Caco-2 (cell line): ENCODE results near the gene RBP2. TPM values are rescaled to one million over a fixed set of nuclear protein-coding genes. Genes with fewer than 3 reads are reported as not detected.
"Not testable (repeated sequence)": the region's sequence is repeated elsewhere in the genome, so short reads cannot be mapped to it uniquely, and the experiment has no call there.

ENCODE experiments used
- BruUV-seq: library from RNA; stranded (reverse); fragments of 400-500 nt; replicated peaks from 2 replicates; lab custom pipeline; 2021; lab: Mats Ljungman, UMichigan
- CTCF ChIA-PET: fragments of 300-600 bp; sonication (Branson Sonifier 250); formaldehyde crosslinking; loops from one replicate; lab custom pipeline; 2022; ENCODE audit warnings: antibody characterized with exemption; lab: Charles Lee
- POLR2A ChIA-PET: fragments of 300-600 bp; sonication (Branson Sonifier 250); formaldehyde crosslinking; loops from one replicate; lab custom pipeline; 2022; ENCODE audit warnings: antibody characterized with exemption; lab: Charles Lee
- DNase-seq, 2 experiments: peaks; one replicate each; pipeline versions ENCODE4 v3.0.0 to v3.0.0-alpha.2; 2020 to 2022
- H3K27me3 ChIP-seq: replicated peaks from 2 replicates; pipeline ENCODE4 v1.6.0; 2011; ENCODE audit warnings: low read length; ENCODE audit not compliant: control insufficient read depth, insufficient read depth
- H3K36me3 ChIP-seq: 2 replicates; pipeline ENCODE4 v1.5.1; 2011; ENCODE audit warnings: low read length; ENCODE audit not compliant: control insufficient read depth, insufficient read depth
- H3K4me1 ChIP-seq: fragments of 250-450 bp; sonication (Bioruptor Pico); 2 replicates; pipeline ENCODE4 v1.5.1; 2020; ENCODE audit warnings: mild to moderate bottlenecking
- H3K4me3 ChIP-seq: 2 replicates; pipeline ENCODE4 v1.5.1; 2011; ENCODE audit warnings: low read depth, mild to moderate bottlenecking, control low read depth, low read length
- H3K9me3 ChIP-seq: fragments of 250-450 bp; sonication (Bioruptor Pico); 2 replicates; pipeline ENCODE4 v1.5.1; 2020; ENCODE audit warnings: mild to moderate bottlenecking, moderate library complexity
- H3K27ac Mint-ChIP-seq: one replicate; pipeline ENCODE4 v1.8.0; 2022; ENCODE audit warnings: mixed read lengths; ENCODE audit not compliant: unreplicated experiment
- H3K27me3 Mint-ChIP-seq: one replicate; pipeline ENCODE4 v1.8.0; 2022; ENCODE audit warnings: mixed read lengths; ENCODE audit not compliant: insufficient read depth, unreplicated experiment
- H3K36me3 Mint-ChIP-seq: one replicate; pipeline ENCODE4 v1.8.0; 2022; ENCODE audit warnings: mild to moderate bottlenecking, mixed read lengths; ENCODE audit not compliant: insufficient read depth, unreplicated experiment
- H3K4me1 Mint-ChIP-seq: one replicate; pipeline ENCODE4 v1.8.0; 2022; ENCODE audit warnings: low read depth, mixed read lengths; ENCODE audit not compliant: unreplicated experiment
- H3K4me3 Mint-ChIP-seq: one replicate; pipeline ENCODE4 v1.8.0; 2022; ENCODE audit warnings: mild to moderate bottlenecking, moderate library complexity, mixed read lengths; ENCODE audit not compliant: unreplicated experiment
- H3K9me3 Mint-ChIP-seq: one replicate; pipeline ENCODE4 v1.8.0; 2022; ENCODE audit warnings: mixed read lengths; ENCODE audit not compliant: unreplicated experiment
- CTCF ChIP-seq, 2 experiments: fragments of 200-600 bp in 1 of 2; IDR thresholded peaks; 1 replicate in 1 of 2; 2 replicates in 1 of 2; pipeline versions ENCODE4 v1.5.1 to v1.8.0; 2011 to 2022; ENCODE audit warnings: antibody characterized with exemption in 1 of 2, control low read depth in 1 of 2, inconsistent platforms in 1 of 2, low read depth in 1 of 2, low read length in 1 of 2, mild to moderate bottlenecking in 1 of 2, moderate library complexity in 1 of 2; ENCODE audit not compliant: insufficient read depth in 1 of 2, severe bottlenecking in 1 of 2, unreplicated experiment in 1 of 2
- intact Hi-C: fragments of 100-400 bp; cut with micrococcal nuclease; formaldehyde crosslinking; loops from one replicate; pipeline ENCODE4 v1.10.0; 2022; ENCODE audit not compliant: unreplicated experiment
- total RNA-seq: library from RNA; stranded (reverse); gene quantifications from 2 replicates; pipeline ENCODE4 v1.2.3, GENCODE V29; 2022

RBP2 gene
- total RNA-seq, 1 experiment from 2014 or later: 28.0 TPM

- ChIA-PET CTCF (no interaction called here), POLR2A (no interaction called here)
- H3K4me1 ChIP-seq: no peaks in the 10 kb centered on the region
- H3K9me3 ChIP-seq: no peaks in the 10 kb centered on the region; the same call in none of the 2 replicates
- Mint-ChIP-seq H3K4me3 (no peak overlapping the region), H3K4me1 (no peaks in the 10 kb centered on the region), H3K27me3 (no peaks in the 10 kb centered on the region), H3K36me3 (peaks cover 6% of the 10 kb centered on the region), H3K9me3 (peaks cover 24% of the 10 kb centered on the region), H3K27ac (no peak overlapping the region)
- no TSS peak for BruUV-seq
- intact Hi-C loops: no loop called here
- H3K4me3 ChIP-seq: no peak overlapping the region
- no peaks in the 10 kb centered on the region for H3K27me3 ChIP-seq
- no peak for TF ChIP-seq CTCF (IDR thresholded peaks at IDR 0.05; ENCODE audit: insufficient read depth in 1 of 2, low read depth in 1 of 2, low read length in 1 of 2, severe bottlenecking in 1 of 2, unreplicated experiment in 1 of 2)
- no peak for DNase-seq
- H3K36me3 ChIP-seq: no peaks in the 10 kb centered on the region
Observed at GRCh38 chr3:139418144-139418543, 58.2 kb downstream of the RBP2 start.

- ChIA-PET CTCF (no interaction called here), POLR2A (no interaction called here)
- no peak for TF ChIP-seq CTCF (IDR thresholded peaks at IDR 0.05; ENCODE audit: insufficient read depth in 1 of 2, low read depth in 1 of 2, low read length in 1 of 2, severe bottlenecking in 1 of 2, unreplicated experiment in 1 of 2)
- Mint-ChIP-seq H3K4me1 (no peaks in the 10 kb centered on the region), H3K27me3 (peaks cover 3% of the 10 kb centered on the region), H3K9me3 (peaks cover 40% of the 10 kb centered on the region), H3K36me3 (peaks cover 6% of the 10 kb centered on the region), H3K4me3 (no peak overlapping the region), H3K27ac (no peak overlapping the region)
- Histone ChIP-seq H3K27me3 (no peaks in the 10 kb centered on the region), H3K9me3 (peaks cover 6% of the 10 kb centered on the region), H3K4me3 (no peak overlapping the region), H3K36me3 (no peaks in the 10 kb centered on the region), H3K4me1 (no peaks in the 10 kb centered on the region)
- BruUV-seq: no TSS peak
- intact Hi-C loops: no loop called here
- no peak for DNase-seq
Observed at GRCh38 chr3:139416275-139416674, 60.0 kb downstream of the RBP2 start.

- no peaks in the 10 kb centered on the region for H3K4me1 ChIP-seq
- H3K9me3 Mint-ChIP-seq: peaks cover 42% of the 10 kb centered on the region
- peaks cover 3% of the 10 kb centered on the region for H3K27me3 Mint-ChIP-seq
- ChIA-PET CTCF (no interaction called here), POLR2A (no interaction called here)
- H3K9me3 ChIP-seq: peaks cover 6% of the 10 kb centered on the region
- no peaks in the 10 kb centered on the region for H3K27me3 ChIP-seq
- no peak overlapping the region for H3K27ac Mint-ChIP-seq
- H3K4me3 Mint-ChIP-seq: no peak overlapping the region
- TF ChIP-seq CTCF (IDR thresholded peaks at IDR 0.05; ENCODE audit: insufficient read depth in 1 of 2, low read depth in 1 of 2, low read length in 1 of 2, severe bottlenecking in 1 of 2, unreplicated experiment in 1 of 2): no peak
- H3K4me1 Mint-ChIP-seq: no peaks in the 10 kb centered on the region
- BruUV-seq: no TSS peak
- no peak overlapping the region for H3K4me3 ChIP-seq
- intact Hi-C loops: no loop called here
- DNase-seq: no peak
- H3K36me3 Mint-ChIP-seq: peaks cover 6% of the 10 kb centered on the region
- H3K36me3 ChIP-seq: no peaks in the 10 kb centered on the region
Observed at GRCh38 chr3:139414608-139415224, 61.6 kb downstream of the RBP2 start.

- H3K36me3 ChIP-seq, H3K27me3 Mint-ChIP-seq, H3K4me3 Mint-ChIP-seq, H3K27ac Mint-ChIP-seq, H3K27me3 ChIP-seq, BruUV-seq, H3K4me1 Mint-ChIP-seq, intact Hi-C loops, POLR2A ChIA-PET, H3K9me3 ChIP-seq, H3K36me3 Mint-ChIP-seq, H3K4me1 ChIP-seq, H3K4me3 ChIP-seq, DNase-seq, CTCF ChIA-PET: not testable (repeated sequence)
- peaks cover 43% of the 10 kb centered on the region for H3K9me3 Mint-ChIP-seq
Observed at GRCh38 chr3:139412891-139413290, 63.4 kb downstream of the RBP2 start.
